Measurements from ENCODE around the gene FBXO28.

- TF ChIP-seq CTCF (IDR thresholded peaks at IDR 0.05) (no peak), POLR2A (IDR thresholded peaks at IDR 0.05) (no peak)
Measured at GRCh38 chr1:224068458-224069072, 45.3 kb upstream of the FBXO28 start.
